HG03045 (cell line): ENCODE measurements around the gene SLC9A5.

Experiments used
- ATAC-seq: cut with Tn5 transposase; IDR thresholded peaks from one replicate; pipeline ENCODE4 v1.9.1; 2021; ENCODE audit warnings: mild to moderate bottlenecking, moderate library complexity; ENCODE audit not compliant: unreplicated experiment

SLC9A5 gene, protein sequence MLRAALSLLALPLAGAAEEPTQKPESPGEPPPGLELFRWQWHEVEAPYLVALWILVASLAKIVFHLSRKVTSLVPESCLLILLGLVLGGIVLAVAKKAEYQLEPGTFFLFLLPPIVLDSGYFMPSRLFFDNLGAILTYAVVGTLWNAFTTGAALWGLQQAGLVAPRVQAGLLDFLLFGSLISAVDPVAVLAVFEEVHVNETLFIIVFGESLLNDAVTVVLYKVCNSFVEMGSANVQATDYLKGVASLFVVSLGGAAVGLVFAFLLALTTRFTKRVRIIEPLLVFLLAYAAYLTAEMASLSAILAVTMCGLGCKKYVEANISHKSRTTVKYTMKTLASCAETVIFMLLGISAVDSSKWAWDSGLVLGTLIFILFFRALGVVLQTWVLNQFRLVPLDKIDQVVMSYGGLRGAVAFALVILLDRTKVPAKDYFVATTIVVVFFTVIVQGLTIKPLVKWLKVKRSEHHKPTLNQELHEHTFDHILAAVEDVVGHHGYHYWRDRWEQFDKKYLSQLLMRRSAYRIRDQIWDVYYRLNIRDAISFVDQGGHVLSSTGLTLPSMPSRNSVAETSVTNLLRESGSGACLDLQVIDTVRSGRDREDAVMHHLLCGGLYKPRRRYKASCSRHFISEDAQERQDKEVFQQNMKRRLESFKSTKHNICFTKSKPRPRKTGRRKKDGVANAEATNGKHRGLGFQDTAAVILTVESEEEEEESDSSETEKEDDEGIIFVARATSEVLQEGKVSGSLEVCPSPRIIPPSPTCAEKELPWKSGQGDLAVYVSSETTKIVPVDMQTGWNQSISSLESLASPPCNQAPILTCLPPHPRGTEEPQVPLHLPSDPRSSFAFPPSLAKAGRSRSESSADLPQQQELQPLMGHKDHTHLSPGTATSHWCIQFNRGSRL

DNA sequence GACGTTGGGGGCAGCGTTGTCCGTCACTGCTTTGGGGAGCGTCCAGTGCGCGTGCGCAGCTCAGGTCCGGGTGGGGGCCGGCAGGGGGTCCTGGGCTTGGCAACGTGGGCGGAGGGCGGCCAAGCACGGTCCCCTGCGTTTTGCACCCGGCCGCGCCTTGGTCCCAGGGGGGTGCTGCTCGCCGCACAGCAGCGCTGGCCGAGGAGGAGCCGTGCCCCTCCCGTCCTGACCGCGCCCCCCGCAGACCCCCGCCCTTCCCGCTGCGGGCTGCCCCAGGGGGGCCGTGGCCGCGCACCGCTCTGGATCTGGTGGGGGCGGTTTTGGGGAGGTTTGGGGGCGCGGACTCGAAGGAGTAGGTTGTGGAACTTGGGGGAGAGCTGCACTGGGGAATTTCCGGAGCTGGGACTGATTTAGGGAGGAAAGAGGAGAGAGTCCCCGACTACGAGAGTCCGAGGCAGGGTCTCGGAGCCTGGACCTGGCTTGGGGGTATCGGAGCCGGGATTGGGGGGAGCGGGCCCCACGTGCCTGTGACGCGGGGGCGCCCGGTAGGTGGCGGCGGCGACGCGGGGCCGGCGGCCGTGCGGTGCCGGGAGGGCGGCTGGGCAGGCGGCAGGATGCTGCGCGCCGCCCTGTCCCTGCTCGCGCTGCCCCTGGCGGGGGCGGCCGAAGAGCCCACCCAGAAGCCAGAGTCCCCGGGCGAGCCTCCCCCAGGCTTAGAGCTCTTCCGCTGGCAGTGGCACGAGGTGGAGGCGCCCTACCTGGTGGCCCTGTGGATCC lies at the start of gene SLC9A5:
Gene SLC9A5 (plus strand): TSS at position 579 of the 777 bp plus-strand sequence. CDS start 36 bp downstream, at position 615.
- ATAC-seq, result no peak

DNA sequence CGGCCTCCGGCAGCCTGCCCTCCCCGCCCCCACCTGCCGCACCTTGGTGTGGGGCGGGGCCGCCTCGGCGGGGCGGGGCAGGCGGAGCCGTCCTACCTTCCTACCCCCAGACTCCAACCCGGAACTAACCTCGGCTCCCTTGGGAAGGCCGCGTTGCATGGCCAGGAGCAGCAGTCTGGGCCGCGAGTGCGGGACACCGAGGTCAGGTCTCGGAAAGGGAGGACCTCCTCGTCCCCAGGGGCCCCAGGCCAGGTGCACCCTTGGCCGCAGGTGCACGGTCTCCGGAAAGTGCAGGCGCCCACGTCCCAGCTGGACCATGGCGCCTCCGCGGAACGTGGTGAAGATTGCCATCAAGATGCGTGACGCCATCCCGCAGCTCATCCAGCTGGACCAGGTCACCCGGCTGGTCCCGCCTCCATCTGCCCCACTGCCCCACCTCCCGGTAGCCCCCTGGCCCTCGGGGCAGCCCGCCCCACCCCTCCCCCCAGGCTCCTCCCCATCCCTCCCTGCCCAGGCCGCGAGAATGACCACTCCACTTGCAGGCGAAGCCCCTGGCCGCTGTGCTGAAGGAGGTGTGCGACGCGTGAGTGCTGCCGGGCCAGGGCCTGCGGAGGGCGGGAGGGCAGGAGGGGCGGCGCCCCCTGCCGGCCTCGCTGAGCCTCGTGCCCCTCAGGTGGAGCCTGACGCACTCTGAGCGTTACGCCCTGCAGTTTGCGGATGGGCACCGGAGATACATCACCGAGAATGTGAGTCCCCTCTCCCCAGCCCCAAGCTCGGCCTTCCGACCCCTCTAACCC lies 49.6 kb upstream of the SLC9A5 start, which contains the start of gene ELMO3:
Gene ELMO3 (plus strand): TSS at position 121 of the 797 bp plus-strand sequence. CDS start 196 bp downstream, at position 317.
- ATAC-seq, result no peak

DNA sequence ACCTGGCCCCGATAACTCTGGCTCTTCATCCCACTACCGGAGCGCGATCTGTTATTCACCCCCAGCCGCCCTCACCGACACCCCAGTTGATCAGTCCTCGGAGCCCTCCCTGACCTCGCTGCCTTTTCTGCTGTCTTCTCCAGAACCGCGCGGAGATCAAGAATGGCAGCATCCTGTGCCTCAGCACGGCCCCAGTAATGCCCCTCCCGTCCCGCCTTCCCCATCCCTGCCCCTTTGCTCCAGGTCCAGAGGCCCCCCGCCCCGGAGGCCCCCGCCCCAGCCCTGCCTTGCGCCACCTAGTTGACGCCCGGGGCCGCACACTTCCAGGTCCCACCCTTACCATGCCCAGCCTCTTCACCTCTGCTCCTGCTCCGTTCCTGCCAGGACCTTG lies 49.0 kb upstream of the SLC9A5 start:
- ATAC-seq, result no peak

DNA sequence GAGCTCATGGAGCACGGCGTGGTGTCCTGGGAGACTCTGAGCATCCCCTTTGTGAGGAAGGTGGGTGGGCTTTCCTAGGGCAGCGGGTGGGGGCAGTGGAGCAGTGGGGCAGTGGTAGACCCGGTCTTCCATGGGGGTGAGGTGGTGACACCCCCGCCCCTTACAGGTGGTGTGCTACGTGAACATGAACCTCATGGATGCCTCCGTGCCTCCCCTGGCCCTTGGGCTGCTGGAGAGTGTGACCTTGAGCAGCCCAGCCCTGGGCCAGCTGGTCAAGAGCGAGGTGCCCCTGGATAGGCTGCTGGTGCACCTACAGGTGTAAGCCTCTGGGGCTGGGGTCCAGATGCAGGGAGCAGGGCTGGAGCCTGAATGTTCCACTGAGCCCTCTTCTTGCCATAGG lies 48.3 kb upstream of the SLC9A5 start:
- ATAC-seq, result no peak

DNA sequence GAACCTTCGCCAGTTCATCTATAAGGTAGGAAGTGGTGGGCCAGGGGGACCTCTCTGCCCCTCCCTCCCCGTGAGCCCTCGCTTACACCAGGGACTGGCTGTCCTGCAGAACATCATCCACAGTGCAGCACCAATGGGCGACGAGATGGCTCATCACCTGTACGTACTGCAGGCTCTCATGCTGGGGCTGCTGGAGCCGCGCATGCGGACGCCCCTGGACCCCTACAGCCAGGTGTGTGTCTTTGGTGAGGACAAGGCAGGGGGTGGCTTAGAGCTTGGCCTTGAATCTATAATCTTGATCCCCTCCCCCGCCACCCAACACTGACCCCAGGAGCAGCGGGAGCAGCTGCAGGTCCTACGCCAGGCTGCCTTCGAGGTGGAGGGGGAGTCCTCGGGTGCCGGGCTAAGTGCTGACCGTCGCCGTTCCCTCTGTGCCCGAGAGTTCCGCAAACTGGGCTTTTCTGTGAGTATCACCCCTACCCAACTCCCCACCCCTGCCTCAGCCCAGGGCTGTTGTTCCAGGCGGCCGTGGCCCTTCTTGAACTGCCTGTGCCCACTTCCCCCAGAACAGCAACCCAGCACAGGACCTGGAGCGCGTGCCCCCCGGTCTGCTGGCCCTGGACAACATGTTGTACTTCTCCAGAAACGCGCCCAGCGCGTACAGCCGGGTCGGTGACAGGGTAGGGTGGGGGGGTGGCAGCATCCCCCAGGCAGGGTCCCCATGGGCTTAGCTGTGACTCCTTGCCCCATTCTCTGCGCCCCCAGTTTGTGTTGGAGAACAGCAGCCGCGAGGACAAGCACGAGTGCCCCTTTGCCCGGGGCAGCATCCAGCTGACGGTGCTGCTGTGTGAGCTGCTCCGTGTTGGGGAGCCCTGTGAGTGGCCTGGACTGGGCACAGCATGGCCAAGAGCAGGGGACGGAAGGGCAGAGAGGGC lies 47.1 kb upstream of the SLC9A5 start:
- ATAC-seq, result no peak

DNA sequence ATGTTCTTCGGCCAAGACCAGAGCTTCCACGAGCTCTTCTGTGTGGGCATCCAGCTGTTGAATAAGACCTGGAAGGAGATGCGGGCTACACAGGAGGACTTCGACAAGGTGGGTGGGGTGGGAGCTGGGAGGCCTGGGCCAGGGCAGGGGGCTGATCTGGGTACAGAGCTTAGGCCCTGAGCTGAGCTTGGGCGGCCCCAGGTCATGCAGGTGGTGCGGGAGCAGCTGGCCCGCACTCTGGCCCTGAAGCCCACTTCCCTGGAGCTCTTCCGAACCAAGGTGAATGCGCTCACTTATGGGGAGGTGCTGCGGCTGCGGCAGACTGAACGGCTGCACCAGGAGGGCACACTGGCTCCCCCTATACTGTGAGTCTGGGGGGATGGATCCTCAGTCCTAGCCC lies 46.4 kb upstream of the SLC9A5 start:
- ATAC-seq, result no peak

DNA sequence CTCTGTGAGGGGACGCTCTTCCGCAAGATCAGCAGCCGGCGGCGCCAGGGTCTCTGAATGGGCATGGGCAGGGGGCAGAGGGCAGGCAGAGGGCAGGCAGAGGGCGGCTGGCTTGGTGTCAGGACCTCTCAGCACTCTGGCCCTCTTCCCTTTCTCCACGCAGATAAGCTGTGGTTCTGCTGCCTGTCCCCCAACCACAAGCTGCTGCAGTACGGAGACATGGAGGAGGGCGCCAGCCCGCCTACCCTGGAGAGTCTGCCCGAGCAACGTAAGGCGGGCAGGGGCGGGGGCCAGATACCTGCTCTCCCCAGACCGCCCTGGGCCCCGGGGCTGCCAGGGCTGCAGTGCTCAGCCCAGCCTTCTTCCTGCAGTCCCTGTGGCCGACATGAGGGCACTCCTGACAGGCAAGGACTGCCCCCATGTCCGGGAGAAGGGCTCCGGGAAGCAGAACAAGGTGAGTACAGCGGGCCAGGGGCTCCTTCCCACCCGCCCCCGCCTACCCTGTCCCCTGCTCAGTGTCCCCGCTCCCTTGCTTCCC lies 45.8 kb upstream of the SLC9A5 start:
- ATAC-seq, result no peak

DNA sequence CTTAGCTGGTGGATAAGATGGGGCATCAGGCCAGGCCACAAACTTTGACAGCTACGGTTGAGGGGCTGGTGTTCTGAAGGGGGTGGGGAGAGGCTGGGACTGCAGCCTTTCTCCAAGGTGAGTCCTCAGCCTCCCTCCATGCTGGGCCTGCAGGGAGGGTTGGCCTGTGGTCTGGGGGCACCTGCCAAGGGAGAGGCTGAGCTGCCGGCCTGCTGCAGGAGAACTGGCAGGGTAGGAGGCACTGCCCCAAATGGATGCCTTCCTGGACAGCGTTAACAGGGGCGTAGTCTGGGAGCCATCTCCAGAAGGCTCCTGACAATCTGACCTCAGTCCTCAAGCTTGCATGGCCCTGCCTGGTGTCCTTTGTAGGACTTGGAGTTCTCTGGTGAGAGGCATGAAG lies 44.7 kb upstream of the SLC9A5 start:
- no peak for ATAC-seq

DNA sequence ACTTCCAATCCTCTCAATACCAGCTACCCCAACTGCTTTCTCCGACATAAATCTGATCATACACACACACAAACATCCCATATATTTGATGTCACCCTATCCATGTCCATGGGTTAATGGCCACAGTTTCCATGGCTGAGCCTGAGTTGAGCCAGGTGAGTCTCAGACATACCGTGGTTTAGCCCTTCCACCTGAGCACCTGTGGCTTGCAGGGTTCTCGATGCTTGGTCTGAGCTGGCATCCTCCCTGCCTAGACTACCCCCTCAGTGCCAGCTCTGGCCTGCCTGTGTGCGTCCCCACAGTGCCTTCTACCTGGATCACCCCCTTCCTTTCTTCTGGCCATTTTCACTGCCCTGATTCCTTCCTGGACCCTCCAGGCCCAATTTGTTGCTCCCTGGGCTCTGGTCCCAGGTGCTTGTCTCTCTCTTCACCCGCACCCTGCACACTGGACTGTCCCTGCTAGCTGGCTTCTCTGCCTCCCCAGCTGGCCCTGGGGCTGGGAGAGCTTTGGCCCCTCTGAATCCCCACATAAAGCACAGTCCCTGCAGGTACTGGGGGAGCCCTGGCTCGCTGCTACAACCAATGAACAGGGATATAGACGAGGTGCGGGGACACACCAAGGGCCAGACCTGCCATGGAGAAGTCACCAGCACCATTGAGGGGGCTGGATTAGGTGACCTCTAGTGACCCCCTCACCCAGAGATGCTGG lies 42.5 kb upstream of the SLC9A5 start:
- no peak for ATAC-seq

DNA sequence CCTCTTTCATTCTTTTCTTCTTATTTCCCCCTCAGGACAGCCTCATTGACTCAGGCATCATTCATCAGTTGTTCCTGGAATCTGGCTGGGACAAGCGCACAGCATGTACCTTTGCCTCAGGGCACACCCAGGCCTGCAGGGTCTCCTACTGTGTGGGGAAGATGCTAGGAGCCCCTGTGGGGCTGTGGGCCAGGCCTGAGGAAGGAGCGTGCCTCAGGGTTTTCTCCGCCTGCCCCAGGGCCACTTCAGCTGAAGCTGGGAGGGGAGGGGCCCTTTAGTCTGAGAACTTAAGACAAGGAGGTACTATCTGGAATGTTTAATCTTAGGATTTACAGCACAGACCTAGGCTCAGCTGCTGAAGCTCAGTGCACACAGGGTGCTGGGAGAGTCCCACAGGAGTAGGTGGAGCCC lies 41.9 kb upstream of the SLC9A5 start:
- no peak for ATAC-seq

DNA sequence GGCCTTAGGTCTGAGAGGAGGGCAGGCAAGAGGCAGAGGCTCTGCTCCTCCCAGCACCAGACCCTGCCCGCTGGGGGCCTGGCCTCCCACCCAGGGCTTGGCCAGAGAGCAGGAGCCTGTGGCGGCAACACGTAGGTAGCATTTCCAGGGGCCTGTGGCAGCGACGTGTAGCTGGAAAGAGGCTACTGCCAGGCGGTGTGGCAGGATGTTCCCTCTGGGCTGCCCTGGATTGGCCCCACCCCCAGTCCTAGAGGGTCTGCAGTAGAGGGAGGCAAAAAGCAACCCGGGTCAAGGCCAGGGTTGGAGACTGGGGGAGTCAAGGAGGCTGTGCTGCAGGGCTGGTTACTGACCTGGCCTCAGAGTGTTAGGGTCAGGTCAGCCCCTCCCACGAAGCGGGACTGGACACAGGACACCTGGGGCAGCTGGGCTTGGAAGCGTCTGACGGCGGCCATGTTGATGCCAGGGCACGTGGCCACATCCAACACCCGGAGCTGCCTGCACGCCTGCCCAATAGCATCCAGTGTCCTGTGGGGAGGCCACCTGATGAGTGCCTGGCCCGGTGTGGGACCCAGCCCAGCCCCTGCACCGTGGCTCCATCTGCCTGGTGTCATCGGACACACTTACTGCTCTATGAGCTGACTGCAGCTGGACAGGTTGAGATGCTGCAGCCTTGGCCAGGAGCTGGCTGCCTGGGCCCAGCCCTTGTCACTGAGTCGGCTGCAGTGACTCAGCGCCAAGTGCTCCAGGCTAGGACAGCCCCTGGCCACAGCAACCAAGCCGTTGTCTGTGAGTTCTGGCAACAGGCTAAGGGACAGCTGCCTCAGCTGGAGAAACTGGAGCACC lies 41.3 kb upstream of the SLC9A5 start:
- no peak for ATAC-seq

DNA sequence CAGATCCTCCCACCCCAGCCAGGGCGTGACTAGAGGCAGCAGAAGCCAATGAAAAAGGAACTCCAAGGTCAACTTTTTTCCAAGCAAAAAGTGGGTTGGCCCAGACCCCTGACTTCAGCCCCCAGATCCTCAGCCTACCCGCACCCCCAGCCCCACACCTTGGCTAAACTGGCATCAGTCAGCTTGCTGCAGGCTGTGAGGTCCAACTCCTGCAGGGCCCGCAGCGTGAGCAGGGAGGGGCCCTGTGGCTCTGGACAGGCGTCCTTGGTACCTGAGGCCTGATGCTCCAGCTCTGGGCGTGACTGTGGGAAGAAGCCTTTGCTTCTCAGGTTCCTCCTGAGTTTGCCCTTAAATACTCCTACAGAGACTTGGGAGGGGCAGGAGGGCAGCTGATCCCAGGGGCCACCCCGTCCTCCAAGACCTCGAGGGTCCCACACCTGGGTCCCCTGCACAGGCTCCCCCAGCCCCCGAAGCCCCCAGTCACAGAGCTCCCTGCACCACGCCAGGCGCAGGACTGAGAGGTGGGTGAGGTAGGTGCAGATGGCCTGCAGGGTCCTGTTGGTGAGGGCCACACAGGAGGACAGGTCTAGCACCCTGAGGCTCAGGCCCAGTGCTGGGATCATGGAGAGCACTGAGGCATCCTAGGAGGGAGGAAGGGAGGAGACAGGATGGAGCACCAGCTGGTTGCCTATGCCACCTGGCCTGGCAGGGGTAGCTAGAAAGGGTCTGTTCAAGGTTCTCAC lies 40.5 kb upstream of the SLC9A5 start:
- ATAC-seq, result no peak

DNA sequence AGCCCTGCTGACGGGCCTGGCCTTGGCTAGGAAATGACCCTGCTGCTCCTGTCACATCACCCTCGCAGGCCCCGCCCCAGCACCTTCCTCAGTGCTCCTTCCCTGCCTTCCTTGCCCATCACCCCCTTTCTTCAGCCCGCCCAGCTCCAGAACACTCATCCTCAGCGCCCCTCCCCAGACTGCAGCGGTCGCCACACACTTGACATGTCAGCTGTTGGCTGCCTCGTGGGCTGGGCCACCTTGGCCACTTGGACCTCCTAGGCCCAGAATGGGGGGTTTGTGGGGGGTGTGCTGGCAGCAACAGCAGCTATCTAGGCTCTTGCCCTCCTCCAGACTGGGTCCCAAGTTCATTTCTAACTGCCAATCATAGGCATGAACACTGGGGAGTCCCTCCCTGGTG lies 39.2 kb upstream of the SLC9A5 start:
- no peak for ATAC-seq

DNA sequence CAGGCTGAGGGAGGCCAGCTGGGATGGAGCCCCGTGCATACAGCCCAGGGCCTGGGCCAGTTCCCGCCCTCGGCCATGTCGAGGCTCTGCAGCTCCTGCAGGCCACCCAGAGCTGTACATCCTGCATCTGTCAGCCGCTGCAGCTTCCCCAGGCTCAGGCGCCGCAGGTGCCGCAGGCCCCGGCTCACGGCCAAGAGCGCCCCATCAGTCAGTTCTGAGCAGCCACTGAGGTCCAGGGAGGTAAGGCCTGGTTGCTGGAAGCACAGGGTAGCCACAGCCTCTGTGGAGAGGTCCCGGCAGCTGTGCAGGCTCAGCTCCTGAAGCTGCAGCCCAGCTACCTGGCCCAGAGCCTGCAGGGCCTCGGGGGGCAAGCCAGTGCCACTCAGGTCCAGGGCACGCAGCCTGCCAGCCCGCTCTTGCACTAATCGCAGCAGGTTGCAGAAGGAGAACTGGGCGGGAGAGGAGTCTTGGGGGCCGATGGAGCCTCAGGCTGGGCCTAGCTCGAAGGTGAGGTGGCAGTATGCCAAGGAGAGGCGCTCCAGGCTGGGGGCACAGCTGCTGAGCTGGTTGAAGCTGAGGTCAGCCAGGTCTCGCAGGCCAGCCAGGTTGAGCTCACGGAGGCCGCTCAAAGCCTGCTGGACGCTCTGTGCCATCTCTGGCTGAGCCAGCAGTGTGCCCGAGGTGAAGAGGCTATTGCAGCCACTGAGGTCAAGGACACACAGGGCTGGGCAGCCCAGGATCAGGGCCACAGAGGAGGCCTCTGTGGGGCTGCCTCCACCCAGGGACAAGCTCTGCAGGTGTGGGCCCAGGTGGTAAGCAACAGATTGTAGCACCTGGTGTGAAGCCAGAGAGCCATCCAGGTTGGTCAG lies 38.5 kb upstream of the SLC9A5 start:
- no peak for ATAC-seq

DNA sequence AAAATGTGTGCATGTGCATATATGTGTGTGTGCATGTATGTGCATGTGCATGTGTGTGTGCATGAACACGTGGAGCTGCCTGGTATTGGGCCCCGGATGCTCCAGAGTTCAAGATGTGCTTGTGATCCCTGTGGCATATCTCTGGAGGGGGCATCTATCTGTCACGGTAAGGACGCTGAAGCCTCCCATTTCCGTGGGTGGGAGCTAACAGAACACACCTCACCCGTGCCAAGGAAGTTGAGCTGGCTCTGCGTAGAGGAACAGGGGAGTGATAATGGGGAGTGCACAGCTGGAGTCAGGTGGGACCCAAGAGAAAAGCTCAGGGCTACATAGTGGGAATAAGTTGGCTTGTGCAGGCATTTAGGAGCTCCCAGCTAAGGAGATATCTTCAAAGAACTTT lies 37.1 kb upstream of the SLC9A5 start:
- ATAC-seq, result no peak

DNA sequence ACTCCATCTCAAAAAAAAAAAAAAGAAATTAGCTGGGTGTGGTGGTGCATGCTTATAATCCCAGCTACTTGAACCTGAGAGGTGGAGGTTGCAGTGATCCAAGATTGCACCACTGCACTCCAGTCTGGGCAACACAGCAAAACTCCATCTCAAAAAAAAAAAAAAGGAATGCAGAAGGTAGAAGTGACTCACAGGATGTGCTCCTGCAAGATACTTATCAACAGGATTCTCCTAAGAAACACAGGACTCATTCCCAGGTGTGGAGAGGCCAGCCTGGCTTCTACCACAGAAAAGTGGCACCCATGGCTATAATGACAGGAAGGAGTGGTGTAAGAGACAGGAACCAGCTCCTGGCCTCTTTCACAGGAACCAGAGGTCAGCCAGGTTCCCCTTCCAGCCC lies 36.0 kb upstream of the SLC9A5 start:
- no peak for ATAC-seq
